Suprapubic skin (tissue), 4 donors: Measurements from ENCODE around the gene RAD54L. TPM values are rescaled to one million over a fixed set of nuclear protein-coding genes. Genes with fewer than 3 reads are reported as not detected.

ENCODE experiments used
- DNase-seq, 2 donors: peaks; one replicate each; pipeline ENCODE4 v3.0.0-alpha.2; 2019; ENCODE audit warnings: low spot score in 2 of 2
- H3K27ac ChIP-seq: fragments of 200-600 bp; sonication (generic); one replicate; pipeline ENCODE4 v1.5.1; 2019
- H3K27me3 ChIP-seq: fragments of 200-600 bp; sonication (generic); one replicate; pipeline ENCODE4 v1.5.1; 2019
- H3K36me3 ChIP-seq: fragments of 200-600 bp; sonication (generic); one replicate; pipeline ENCODE4 v1.5.1; 2019
- H3K4me1 ChIP-seq: fragments of 200-600 bp; sonication (generic); one replicate; pipeline ENCODE4 v1.5.1; 2019
- H3K4me3 ChIP-seq: fragments of 200-600 bp; sonication (generic); one replicate; pipeline ENCODE4 v1.5.1; 2019; ENCODE audit warnings: mild to moderate bottlenecking
- H3K9me3 ChIP-seq: fragments of 200-600 bp; sonication (generic); one replicate; pipeline ENCODE4 v1.5.1; 2019
- CTCF ChIP-seq, 2 donors: fragments of 200-600 bp in 1 of 2; fragments of 450-650 bp in 1 of 2; sonication (generic) in 1 of 2; IDR thresholded peaks; one replicate each; pipeline ENCODE4 v1.5.1; 2016 to 2019; ENCODE audit warnings: antibody characterized with exemption in 2 of 2, mild to moderate bottlenecking in 1 of 2, moderate library complexity in 1 of 2
- EP300 ChIP-seq: sonication (generic); formaldehyde crosslinking; IDR thresholded peaks from one replicate; pipeline ENCODE4 v1.6.1; 2017; ENCODE audit warnings: antibody characterized with exemption
- POLR2A ChIP-seq, 2 donors: fragments of 450-650 bp; IDR thresholded peaks; one replicate each; pipeline ENCODE4 v1.6.1; 2017; ENCODE audit warnings: antibody characterized with exemption in 2 of 2, mild to moderate bottlenecking in 2 of 2, moderate library complexity in 2 of 2
- POLR2AphosphoS5 ChIP-seq, 3 donors: sonication (generic); formaldehyde crosslinking; IDR thresholded peaks; one replicate each; pipeline ENCODE4 v1.6.1; 2017; ENCODE audit warnings: antibody characterized with exemption in 3 of 3
- WGBS: methylation state at CpG from one replicate; pipeline ENCODE4 v1.1.5; 2018; 5-methylcytosine and 5-hydroxymethylcytosine counted together
- total RNA-seq, 4 donors: library from RNA; depleted of rRNA; stranded (reverse); fragments of >200 nt; gene quantifications; one replicate each; pipeline ENCODE4 v1.1.0, GENCODE V29; 2016

Gene RAD54L
- total RNA-seq, 4 donors from 2014 or later: 1.1 to 6.1 (median 2.1) TPM

DNA sequence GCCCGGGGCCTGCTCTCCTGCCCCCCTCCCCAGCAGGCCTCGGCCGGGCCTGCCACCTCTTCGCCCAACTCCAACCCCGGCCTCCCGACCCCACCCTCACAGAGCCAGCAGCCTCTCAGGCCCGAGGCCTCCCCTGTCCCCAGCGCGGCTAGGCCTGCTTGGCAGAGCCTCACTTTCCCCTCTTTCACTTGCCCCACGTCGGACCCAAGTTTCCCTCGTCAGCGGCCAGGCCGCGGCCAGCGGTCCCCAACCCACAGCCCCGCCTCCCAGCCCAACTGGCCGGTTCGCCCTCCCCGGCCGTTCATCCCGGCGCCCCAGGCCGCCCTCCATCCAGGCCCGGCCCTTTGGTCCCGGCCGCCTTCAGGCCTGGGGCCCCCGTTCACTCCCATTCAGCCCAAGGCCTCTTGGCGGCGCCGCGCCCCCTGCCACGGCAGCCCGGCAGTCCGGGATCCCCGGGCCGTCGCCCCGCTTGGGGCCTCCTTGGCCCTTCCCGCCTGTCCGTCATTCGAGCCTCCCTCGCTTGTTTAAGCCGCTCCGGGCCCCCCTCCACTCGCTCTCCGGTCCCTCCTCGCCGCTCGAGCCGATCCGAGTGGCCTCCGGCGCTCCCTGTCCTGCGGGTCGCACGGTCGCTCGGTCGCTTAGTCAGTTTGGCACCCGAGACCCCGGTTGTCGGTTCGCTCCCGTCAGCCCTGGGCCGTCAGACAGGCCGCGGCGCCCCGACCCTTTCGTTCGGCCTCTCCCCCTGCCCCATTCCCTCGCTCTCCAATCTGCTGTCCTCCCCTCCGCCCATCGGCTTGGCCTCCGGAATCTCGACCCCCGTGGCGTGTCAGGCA lies 54.5 kb downstream of the RAD54L start:
- Histone ChIP-seq H3K27ac (peak overlapping the region; percentile 98), H3K27me3 (no peaks in the 10 kb centered on the region), H3K4me1 (peaks cover 44% of the 10 kb centered on the region), H3K9me3 (no peaks in the 10 kb centered on the region), H3K36me3 (peaks cover 9% of the 10 kb centered on the region), H3K4me3 (peak overlapping the region; percentile 87)
- DNase-seq: peak; percentile 79 to 84
- no peak for TF ChIP-seq POLR2A (IDR thresholded peaks at IDR 0.05)
- TF ChIP-seq CTCF (IDR thresholded peaks at IDR 0.05): no peak
- TF ChIP-seq EP300: no peak
- TF ChIP-seq POLR2AphosphoS5 (IDR thresholded peaks at IDR 0.05): no peak
- WGBS: under 1% methylated on average over 53 of the region's 79 CpGs

DNA sequence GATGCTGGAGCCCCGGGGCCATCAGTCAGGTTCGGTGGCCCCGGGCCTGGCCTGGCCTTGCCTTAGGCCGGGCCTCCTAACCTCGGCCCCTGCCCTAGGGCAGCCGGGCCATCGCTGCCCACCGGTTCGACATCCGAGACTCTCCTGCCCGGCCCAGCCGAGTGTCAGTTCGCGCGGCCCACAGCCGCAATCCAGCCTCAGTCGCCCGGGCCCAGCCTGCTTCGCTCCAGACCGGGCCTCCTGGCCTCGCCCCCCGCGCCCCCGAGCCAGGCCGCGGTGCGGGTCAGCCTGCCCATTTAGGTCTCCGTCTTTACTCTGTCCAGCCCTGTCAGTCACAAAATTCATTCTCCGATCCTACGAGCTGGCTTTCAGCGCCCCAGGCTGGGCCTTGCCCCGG lies 55.1 kb downstream of the RAD54L start:
- no peak for DNase-seq
- H3K4me3 ChIP-seq: peak overlapping the region; percentile 87
- no peaks in the 10 kb centered on the region for H3K9me3 ChIP-seq
- peak overlapping the region; percentile 98 for H3K27ac ChIP-seq
- peaks cover 3% of the 10 kb centered on the region for H3K36me3 ChIP-seq
- H3K4me1 ChIP-seq: peaks cover 50% of the 10 kb centered on the region
- H3K27me3 ChIP-seq: no peaks in the 10 kb centered on the region
- TF ChIP-seq EP300 (no peak), POLR2A (IDR thresholded peaks at IDR 0.05) (no peak), POLR2AphosphoS5 (IDR thresholded peaks at IDR 0.05) (no peak), CTCF (IDR thresholded peaks at IDR 0.05) (no peak)
- WGBS: 3% methylated on average over 6 of the region's 32 CpGs

DNA sequence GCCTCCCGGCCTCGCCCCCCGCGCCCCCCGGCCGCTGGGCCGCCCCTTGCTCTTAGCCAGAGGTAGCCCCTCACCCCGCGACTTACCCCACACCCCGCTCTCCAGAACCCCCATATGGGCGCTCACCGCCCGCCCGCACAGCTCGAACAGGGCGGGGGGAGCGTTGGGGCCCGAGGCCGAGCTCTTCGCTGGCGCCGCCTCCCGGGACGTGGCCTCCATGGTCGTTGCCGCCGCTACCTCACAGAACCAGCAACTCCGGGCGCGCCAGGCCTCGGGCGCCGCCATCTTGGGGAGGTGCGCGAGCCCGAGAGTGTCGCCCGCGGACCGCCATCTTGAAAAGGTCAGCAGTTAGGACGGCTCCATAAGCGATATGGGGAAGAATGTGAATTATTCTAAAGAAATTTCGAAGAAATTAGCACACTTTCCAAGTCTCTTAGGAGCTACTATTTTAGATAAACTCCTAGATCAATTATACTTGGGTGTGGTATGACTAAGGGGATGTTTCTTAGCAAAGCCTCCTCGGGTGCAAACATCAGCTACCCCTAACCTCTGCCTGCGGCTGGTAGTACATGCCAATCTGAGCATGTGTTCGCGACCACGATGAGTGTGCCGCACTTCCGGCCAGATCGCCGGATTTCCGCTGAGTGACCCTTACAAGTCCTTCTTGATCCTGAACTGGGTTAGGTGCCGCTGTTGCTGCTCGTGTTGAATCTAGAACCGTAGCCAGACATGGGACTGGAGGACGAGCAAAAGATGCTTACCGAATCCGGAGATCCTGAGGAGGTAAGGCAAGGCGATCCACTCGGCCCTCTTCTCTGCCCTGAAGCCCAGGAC lies 55.7 kb downstream of the RAD54L start, which contains the start of the genes LRRC41 and UQCRH:
TSS of gene LRRC41 (minus strand) at position 579 of the 834 bp plus-strand sequence. CDS start at position 285, 294 bp downstream.
TSS of gene UQCRH (plus strand) at position 661 of the 834 bp plus-strand sequence. CDS start at position 730, 69 bp downstream.
- peak; percentile 97 for DNase-seq
- peaks cover 54% of the 10 kb centered on the region for H3K4me1 ChIP-seq
- WGBS: 0% methylated on average over 33 of the region's 61 CpGs
- peak within 1 kb of the TSS; percentile 98 for H3K27ac ChIP-seq
- H3K27me3 ChIP-seq: no peaks in the 10 kb centered on the region
- H3K4me3 ChIP-seq: peak within 1 kb of the TSS; percentile 87
- H3K9me3 ChIP-seq: no peaks in the 10 kb centered on the region
- TF ChIP-seq EP300: no peak
- TF ChIP-seq POLR2A (IDR thresholded peaks at IDR 0.05): peak; percentile 52 to 86
- peak in 2 of 3 donors; percentile 95 to 100 for TF ChIP-seq POLR2AphosphoS5 (IDR thresholded peaks at IDR 0.05)
- no peak for TF ChIP-seq CTCF (IDR thresholded peaks at IDR 0.05)
- peaks cover 2% of the 10 kb centered on the region for H3K36me3 ChIP-seq

DNA sequence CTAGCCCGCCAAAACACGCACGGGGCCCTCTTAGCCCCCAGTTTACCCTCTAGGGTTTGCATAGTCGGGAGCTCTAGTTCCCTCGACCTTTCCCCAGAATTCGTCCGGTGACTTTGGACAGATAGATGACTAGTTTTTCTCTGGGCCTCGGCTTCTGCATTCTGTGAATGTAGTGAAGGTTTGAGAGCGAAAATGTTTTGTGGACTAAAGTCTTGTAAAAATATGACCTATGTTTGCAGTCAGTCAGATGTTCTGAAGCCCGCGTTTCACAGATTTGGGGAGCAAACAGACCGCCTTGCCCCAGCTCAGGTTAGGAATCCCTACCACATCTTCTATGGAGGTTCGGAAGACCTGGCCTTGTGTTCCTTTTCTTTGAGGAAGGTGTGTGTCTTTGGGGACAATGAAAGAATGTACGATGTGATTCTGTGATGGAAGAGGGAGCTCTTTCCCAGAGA lies 56.3 kb downstream of the RAD54L start:
- WGBS: 1% methylated on average over 10 of the region's 14 CpGs
- TF ChIP-seq CTCF (IDR thresholded peaks at IDR 0.05): no peak
- no peak for TF ChIP-seq EP300
- TF ChIP-seq POLR2AphosphoS5 (IDR thresholded peaks at IDR 0.05): no peak
- no peak for TF ChIP-seq POLR2A (IDR thresholded peaks at IDR 0.05)
- Histone ChIP-seq H3K4me1 (peaks cover 57% of the 10 kb centered on the region), H3K4me3 (peak overlapping the region; percentile 87), H3K9me3 (no peaks in the 10 kb centered on the region), H3K36me3 (peaks cover 2% of the 10 kb centered on the region), H3K27ac (peak overlapping the region; percentile 98), H3K27me3 (no peaks in the 10 kb centered on the region)
- no peak for DNase-seq
